Measurements from ENCODE around the gene PGPEP1.
"Not testable (repeated sequence)": the region's sequence is repeated elsewhere in the genome, so short reads cannot be mapped to it uniquely, and the experiment has no call there.

GRCh38 chr19:18354743-18355142, 14.3 kb downstream of the PGPEP1 start:
- TF ChIP-seq POLR2A (IDR thresholded peaks at IDR 0.05), result not testable (repeated sequence)
- TF ChIP-seq, protein P1, sequence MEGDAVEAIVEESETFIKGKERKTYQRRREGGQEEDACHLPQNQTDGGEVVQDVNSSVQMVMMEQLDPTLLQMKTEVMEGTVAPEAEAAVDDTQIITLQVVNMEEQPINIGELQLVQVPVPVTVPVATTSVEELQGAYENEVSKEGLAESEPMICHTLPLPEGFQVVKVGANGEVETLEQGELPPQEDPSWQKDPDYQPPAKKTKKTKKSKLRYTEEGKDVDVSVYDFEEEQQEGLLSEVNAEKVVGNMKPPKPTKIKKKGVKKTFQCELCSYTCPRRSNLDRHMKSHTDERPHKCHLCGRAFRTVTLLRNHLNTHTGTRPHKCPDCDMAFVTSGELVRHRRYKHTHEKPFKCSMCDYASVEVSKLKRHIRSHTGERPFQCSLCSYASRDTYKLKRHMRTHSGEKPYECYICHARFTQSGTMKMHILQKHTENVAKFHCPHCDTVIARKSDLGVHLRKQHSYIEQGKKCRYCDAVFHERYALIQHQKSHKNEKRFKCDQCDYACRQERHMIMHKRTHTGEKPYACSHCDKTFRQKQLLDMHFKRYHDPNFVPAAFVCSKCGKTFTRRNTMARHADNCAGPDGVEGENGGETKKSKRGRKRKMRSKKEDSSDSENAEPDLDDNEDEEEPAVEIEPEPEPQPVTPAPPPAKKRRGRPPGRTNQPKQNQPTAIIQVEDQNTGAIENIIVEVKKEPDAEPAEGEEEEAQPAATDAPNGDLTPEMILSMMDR (IDR thresholded peaks at IDR 0.05), result not testable (repeated sequence)

All from testis (tissue), 2 donors.